GM21515 (cell line): ENCODE data around the gene CUX1.

Experiments used
- ATAC-seq: cut with Tn5 transposase; IDR thresholded peaks from one replicate; pipeline ENCODE4 v1.9.1; 2021; ENCODE audit not compliant: unreplicated experiment

Gene CUX1

DNA sequence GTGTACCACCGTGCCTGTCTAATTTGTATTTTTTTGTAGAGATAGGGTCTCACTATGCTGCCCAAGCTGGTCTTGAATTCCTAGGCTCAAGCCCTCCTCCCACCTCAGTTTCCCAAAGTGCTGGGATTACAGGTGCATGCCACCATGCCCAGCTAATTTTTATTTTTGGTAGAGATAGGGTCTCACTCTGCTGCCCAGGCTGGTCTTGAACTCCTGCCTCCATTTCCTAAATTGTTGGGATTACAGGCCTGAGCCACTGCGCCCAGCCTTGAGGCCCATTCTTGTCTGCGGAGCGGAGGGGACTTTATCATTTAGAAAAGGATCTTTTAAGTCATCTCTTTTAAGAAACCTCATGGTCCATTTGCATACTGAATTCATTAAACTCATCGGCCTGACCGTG lies 247.8 kb downstream of the CUX1 start:
- ATAC-seq, result no peak

DNA sequence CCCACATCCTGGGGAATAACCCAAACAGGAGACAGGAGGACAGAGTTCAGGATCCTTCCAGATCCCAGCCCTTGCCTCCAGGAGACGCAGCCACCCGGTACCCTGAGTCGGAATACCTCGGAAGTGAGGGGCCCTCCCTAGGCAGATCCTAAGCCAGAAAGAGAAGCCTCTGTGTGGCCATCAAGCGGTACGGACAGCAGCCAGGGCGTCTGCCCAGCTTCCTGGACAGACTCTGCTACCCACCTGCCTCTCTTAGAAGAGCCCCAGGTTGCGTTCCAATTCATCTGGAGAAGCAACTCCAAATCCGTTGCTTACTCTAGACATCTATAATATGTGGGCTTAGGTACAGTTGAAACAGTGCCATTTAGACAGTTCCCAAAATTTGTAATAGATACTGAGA lies 249.1 kb downstream of the CUX1 start:
- ATAC-seq, result no peak

- ATAC-seq, result no peak
Measured at GRCh38 chr7:102068846-102069245, 251.4 kb downstream of the CUX1 start.

DNA sequence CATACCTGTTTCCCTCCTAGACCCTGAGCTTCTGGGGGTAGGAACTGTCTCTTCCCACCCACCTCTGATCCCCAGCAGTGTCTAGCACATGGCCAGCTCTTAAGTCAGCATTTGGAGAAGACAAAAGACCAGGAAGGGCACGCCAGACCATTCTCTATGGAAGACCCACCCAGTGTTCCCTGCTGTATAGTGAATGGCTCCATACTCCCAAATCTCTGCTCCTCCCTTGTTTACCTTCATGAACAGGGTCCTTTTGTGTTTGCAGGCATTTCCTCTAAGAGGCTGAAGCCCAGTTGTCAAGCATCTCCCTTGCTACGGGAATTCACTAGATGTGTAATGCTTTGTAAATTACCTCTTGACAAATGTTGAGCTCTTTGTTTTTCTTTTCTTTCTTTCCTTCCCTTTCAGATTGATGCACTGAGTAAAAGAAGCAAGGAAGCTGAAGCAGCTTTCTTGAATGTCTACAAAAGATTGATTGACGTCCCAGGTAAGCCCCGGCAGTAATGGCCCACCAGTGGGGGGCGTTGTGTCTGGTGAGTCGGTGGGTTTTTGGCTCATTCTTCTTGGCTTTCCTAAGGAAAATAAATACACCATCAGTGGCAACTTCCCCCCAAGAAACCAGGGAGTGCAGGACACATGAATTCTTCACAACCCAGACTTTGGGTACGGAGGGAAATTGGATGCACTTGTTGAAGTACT lies 252.7 kb downstream of the CUX1 start:
- no peak for ATAC-seq

DNA sequence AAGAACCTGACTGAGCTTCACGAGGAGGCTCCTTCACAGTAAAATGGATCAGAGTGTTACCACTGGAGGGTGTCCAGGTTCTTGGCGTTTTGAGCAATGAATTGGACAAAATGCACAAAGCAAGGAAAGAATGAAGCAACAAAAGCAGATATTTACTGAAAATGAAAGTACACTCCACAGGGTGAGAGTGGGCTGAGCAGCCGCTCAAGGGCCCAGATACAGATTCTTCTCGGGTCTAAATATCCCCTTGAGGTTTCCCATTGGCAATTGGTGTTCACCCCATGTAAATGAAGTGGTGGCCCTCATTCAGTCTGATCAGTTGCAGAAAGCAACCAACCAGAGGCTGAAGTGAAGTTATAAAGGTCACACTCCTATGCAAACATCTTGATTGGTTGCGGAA lies 254.6 kb downstream of the CUX1 start:
- ATAC-seq, result no peak

DNA sequence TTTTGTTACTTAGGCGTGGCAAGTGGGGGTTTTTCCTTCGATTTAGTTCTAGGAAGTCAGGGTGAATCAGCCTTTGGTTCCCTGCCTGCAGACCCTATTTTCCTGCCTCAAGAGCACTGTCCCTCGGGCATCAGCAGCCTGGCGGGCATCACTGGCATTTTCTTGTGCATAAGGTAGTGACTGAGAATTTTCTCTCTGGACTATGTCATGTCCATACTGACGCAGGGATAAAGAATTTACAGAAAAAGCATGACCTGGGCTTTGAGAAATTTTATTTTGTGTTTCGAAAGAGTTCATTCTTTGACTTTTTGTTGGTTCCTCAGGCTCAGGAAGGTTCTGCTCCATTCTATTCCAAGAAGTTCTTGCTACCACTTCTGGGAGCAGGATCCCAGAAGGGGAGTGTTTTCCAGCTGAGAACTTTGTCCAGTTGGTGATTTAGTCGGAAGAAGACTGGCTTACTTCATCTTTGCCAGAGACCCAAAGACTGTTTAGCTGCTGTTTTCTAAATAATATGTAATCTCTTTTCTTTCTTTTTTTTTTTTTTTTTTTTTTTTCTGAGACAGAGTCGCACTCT lies 255.3 kb downstream of the CUX1 start:
- no peak for ATAC-seq

DNA sequence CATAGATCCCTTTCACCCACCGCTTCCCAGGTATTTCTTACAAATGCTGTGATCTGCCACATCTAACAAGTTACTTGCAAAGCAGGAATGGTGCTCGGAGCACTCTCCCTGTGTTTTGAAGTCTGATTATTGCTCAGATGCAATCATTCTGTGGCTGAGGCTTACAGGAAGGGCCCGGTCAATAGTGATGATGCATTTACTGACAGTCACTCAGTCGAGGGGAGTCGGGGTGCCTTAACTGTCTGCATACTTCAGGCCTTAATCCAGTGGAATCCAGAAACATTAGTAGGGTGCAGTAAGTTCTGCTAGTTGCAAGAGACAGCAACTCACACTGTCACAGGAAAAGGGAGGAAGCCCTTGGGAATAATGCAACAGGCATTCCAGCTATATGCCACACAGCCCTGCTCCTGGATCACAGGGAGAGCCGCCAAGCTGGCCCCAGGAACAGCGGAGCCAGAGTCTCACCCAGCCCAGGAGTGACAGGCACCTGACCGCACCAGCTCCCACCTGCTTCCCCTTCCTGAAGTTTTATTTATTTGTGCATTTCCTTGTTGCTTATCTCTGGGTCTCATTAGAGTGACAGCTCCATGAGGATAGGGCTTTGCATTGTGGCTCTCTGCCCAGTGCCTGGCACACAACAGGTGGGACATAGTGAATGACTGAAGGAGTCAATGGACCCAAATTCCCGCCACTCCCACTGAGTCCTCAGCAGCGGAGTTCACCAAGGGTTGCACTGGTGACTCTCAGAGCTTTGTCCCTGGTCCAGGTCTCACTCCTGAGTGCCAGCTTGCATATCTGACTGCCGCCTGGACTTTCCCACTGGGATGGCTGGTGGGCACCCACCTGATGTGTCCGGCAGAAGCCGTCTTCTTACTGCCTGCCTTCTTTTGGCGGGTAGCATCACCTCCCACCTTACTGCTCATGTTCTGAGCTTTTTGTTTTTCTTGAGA lies 256.8 kb downstream of the CUX1 start:
- no peak for ATAC-seq

- no peak for ATAC-seq
Measured at GRCh38 chr7:102075126-102075525, 257.7 kb downstream of the CUX1 start.

DNA sequence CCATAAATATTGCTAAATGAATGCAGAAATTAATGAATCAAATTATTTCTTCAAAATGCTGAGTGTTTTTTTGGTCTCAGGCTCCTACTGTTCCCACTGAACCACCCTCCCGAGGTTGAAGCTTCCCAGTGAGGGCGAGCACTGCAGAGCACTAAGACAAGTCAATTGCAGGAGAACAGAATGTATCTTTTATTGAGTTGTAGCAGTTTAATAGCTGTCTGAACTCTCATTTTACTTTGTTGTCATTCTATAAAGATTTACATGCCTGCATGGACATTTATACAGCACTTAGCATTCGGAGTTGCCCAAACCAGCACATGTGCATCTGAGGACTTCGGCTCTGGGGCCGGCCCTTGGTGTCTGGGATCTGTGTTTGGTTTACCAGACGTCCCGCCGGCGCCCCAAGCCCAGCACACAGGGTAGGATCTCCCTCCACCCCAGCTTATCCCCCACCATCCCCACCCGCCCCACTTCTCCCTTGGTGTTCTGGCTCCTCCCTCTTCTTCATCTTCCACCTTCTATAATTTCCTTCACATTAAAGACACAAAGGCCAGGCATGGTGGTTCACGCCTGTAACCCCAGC lies 258.2 kb downstream of the CUX1 start:
- no peak for ATAC-seq

DNA sequence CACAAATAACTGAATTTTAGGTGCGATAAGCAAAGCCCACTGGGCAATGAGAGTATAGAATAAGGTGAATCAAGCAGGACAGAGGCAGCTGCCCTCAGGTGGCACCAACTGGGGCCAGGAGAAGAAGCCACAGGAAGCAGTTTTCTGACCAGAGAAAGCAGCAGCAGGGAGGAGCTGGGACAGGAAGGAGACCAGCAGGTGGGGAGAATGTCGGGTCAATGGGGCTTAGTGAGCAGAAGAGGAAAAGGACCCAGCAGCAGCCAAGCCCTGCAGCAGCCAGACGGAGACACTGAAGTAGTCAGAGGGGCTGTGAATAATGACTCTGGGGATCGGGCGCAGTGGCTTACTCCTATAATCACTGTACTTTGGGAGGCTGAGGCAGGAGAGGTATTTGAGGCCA lies 259.7 kb downstream of the CUX1 start:
- no peak for ATAC-seq

GRCh38 chr7:102079140-102080018 lies 262.0 kb downstream of the CUX1 start:
- no peak for ATAC-seq

DNA sequence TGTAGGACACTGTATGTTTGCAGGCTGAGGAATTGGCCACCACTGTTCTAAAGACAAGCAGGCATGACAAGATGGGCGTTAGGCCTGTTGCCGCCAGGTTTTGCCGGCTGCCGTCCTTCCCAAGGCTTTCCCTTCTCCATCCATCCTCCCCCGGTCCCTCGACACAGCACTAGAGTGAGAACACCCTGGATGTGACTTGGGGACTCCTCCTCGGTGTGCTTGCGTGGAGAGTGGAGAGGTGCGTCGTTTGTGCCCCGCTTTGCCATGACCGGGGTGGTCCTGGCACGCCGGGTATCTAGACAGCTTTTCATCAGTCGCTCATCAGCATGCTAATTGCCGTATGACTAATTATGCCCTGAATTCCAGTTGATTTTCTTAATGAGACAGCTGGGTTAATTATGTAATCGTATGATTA lies 262.6 kb downstream of the CUX1 start:
- no peak for ATAC-seq

DNA sequence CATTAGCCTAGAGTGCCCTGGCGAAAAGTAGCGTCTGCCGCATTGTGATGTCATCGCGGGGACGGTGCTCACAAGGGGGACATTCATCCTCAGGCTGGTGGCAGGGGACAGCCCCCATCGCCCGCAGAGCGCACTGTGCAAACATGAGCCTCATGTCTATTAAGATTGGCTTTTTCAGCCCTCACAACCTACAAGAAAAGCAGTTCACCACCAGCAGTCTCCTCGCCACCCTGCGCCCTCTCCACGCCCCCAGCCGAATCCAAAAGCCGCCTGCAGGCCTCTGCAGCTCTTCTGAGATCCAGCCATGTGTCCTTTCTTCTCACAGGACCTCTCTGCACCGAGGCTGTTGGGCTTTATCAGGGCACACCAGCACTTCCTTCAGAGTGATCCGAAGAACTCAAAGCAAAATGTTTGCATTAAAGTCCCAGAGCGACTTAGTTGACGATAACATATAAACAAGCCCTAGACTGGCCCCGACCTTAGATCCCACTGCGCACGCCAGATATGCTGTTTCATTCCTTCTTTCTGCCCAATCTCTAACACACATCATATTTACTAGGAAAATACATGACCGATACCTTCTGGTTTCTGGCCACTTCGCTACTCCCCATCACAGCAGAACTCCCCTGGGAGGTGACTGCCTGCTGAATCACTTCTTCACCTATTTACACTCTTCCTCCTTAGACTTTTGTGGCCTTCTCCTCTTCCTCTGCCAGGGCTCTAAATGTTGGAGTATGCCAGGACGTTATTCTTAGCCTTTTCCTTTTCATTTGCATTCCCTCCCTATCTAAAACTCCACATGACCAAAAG lies 263.2 kb downstream of the CUX1 start:
- ATAC-seq, result no peak

DNA sequence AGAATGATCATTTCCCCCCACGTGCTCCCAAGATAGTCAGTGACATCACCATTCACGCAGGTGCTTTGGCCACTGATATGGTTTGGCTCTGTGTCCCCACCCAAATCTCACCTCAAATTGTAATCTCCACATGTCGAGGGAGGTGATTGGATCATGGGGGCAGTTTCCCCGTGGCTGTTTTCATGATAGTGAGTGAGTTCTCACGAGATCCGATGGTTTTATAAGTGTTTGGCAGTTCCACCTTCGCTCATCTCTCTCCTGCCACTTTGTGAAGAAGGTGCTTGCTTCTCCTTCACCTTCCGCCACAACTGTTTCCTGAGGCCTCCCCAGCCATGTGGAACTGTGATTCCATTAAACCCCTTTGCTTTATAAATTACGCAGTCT lies 263.8 kb downstream of the CUX1 start:
- no peak for ATAC-seq

DNA sequence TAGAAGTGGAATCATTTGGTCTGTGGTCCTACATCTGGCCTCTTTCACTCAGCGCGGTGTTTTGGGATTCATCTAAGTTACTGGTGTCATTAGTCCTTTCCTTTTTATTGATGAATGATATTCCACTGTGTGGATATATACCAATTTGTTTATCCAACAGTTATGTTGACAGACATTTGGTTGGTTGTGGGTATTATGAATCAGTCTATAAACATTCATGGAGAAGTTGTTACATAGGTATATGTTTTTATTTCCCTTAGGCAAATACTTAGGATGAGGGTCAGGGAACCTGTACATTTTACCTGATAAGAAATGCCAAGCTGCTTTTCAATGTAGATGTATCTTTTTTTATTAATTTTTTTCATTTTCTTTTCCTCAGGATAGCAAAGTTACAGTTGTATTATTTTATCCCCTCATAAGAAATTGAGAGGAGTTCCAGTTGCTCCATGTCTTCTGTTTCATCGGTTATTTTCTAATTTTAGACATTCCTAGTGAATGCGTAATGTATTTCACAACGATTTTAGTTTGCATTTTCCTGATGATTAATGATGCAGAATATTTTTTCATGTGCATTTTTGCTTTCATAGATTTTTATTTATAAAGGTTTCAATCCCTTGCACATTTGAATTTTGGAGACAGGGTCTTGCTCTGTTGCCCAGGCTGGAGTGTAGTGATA lies 265.4 kb downstream of the CUX1 start:
- ATAC-seq, result no peak

GRCh38 chr7:102085218-102085772 lies 267.9 kb downstream of the CUX1 start:
- ATAC-seq, result no peak

DNA sequence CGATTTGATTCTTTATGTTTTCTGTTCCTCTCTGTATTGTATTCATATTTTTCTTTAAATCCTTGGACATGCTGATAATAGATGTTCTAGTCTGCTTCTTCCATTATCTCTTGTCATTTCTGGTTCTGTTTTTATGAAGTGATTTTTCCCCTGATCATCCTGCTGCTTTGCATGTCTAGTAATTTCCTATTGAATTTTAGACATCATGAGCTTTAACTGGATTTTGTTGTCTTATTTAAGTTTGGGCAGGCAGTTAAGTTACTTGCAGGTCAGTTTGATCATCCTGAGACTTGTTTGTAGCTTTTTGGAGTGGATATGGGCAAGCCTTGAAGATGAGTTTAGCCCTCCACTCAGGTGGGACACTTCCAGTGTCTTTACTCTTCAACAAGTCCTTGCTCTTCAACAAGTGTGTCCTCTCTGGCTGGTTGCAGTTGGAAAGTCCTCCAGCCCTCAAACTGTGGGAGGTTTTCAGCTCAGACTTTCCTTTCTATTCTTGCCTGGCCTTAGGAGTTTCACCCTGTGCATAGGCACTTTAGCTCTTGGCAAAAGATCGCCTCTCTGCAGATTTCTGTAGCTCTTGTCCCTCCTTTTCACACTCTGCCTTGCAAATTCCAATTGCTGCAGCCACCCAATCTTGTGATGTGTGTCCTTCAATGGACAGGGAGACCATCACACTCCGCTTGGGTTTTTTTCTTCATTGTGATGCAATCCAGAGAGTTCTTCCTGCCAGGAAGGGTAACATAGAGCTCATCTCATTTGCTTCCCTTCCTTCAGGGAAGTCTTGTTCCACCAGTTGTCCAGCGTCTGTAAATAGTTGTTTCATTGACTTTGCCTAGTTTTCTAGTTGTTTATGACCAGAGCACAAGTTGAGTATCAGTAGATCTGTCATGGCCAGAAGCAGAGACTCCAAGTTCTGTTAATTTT lies 272.0 kb downstream of the CUX1 start:
- no peak for ATAC-seq
